IPS-18a (cell line): ENCODE data around the gene DNAI2.
A peak's percentile ranks its signal among the peaks of the same experiment; 100 is the strongest.

Experiments used
- H3K27ac ChIP-seq: one replicate; pipeline ENCODE4 v1.5.1; 2013; ENCODE audit warnings: low read length
- H3K27me3 ChIP-seq: one replicate; pipeline ENCODE4 v1.6.1; 2013; ENCODE audit warnings: mild to moderate bottlenecking, low read length; ENCODE audit not compliant: control insufficient read depth, insufficient read depth
- H3K36me3 ChIP-seq: one replicate; pipeline ENCODE4 v1.6.1; 2013; ENCODE audit warnings: low read depth, low read length; ENCODE audit not compliant: control insufficient read depth
- H3K4me1 ChIP-seq: one replicate; pipeline ENCODE4 v1.6.1; 2013; ENCODE audit warnings: low read depth, low read length; ENCODE audit not compliant: control insufficient read depth
- H3K4me3 ChIP-seq: one replicate; pipeline ENCODE4 v1.5.1; 2013; ENCODE audit warnings: low read length
- H3K9ac ChIP-seq: one replicate; pipeline ENCODE4 v1.6.1; 2013; ENCODE audit warnings: mild to moderate bottlenecking, low read length, moderate library complexity
- H3K9me3 ChIP-seq: one replicate; pipeline ENCODE4 v1.6.1; 2013; ENCODE audit warnings: low read depth, low read length; ENCODE audit not compliant: control insufficient read depth

Gene DNAI2

GRCh38 chr17:74316220-74316619 lies 42.2 kb downstream of the DNAI2 start:
- H3K27ac ChIP-seq, result no peak overlapping the region
- no peaks in the 10 kb centered on the region for H3K36me3 ChIP-seq
- H3K4me3 ChIP-seq, result no peak overlapping the region
- H3K9me3 ChIP-seq, result no peaks in the 10 kb centered on the region
- no peaks in the 10 kb centered on the region for H3K27me3 ChIP-seq
- no peaks in the 10 kb centered on the region for H3K4me1 ChIP-seq
- no peak overlapping the region for H3K9ac ChIP-seq

- Histone ChIP-seq H3K9me3 (no peaks in the 10 kb centered on the region), H3K36me3 (no peaks in the 10 kb centered on the region), H3K9ac (no peak overlapping the region), H3K27ac (no peak overlapping the region), H3K27me3 (no peaks in the 10 kb centered on the region), H3K4me3 (no peak overlapping the region), H3K4me1 (no peaks in the 10 kb centered on the region)
Observed at GRCh38 chr17:74317071-74317470, 43.0 kb downstream of the DNAI2 start.

- Histone ChIP-seq H3K36me3 (no peaks in the 10 kb centered on the region), H3K4me3 (no peak overlapping the region), H3K27ac (no peak overlapping the region), H3K9me3 (no peaks in the 10 kb centered on the region), H3K4me1 (no peaks in the 10 kb centered on the region), H3K27me3 (no peaks in the 10 kb centered on the region), H3K9ac (no peak overlapping the region)
Observed at GRCh38 chr17:74318391-74318790, 44.4 kb downstream of the DNAI2 start.

- Histone ChIP-seq H3K27ac (no peak overlapping the region), H3K9me3 (no peaks in the 10 kb centered on the region), H3K4me3 (no peak overlapping the region), H3K9ac (no peak overlapping the region), H3K36me3 (no peaks in the 10 kb centered on the region), H3K27me3 (peaks cover 34% of the 10 kb centered on the region), H3K4me1 (peaks cover 7% of the 10 kb centered on the region)
Observed at GRCh38 chr17:74324521-74324920, 50.5 kb downstream of the DNAI2 start.

- Histone ChIP-seq H3K27ac (no peak overlapping the region), H3K4me3 (peak overlapping the region; percentile 51), H3K36me3 (no peaks in the 10 kb centered on the region), H3K4me1 (peaks cover 7% of the 10 kb centered on the region), H3K9ac (no peak overlapping the region), H3K27me3 (peaks cover 34% of the 10 kb centered on the region), H3K9me3 (no peaks in the 10 kb centered on the region)
Observed at GRCh38 chr17:74325376-74325742, 51.3 kb downstream of the DNAI2 start.

- Histone ChIP-seq H3K27me3 (peaks cover 34% of the 10 kb centered on the region), H3K4me1 (peaks cover 7% of the 10 kb centered on the region), H3K9ac (no peak within 1 kb of the TSS), H3K36me3 (no peaks in the 10 kb centered on the region), H3K27ac (no peak within 1 kb of the TSS), H3K9me3 (no peaks in the 10 kb centered on the region), H3K4me3 (peak within 1 kb of the TSS; percentile 51)
Observed at GRCh38 chr17:74325743-74326379, 51.8 kb downstream of the DNAI2 start, which contains the start of gene KIF19. Gene KIF19 (plus strand): TSS chr17:74326226. CDS start chr17:74326350, 124 bp downstream.

GRCh38 chr17:74326506-74326905 lies 52.5 kb downstream of the DNAI2 start:
- no peaks in the 10 kb centered on the region for H3K9me3 ChIP-seq
- H3K4me1 ChIP-seq, result peaks cover 7% of the 10 kb centered on the region
- no peaks in the 10 kb centered on the region for H3K36me3 ChIP-seq
- no peak overlapping the region for H3K9ac ChIP-seq
- H3K27me3 ChIP-seq, result peaks cover 34% of the 10 kb centered on the region
- H3K4me3 ChIP-seq, result peak overlapping the region; percentile 51
- H3K27ac ChIP-seq, result no peak overlapping the region

- no peak overlapping the region for H3K27ac ChIP-seq
- peaks cover 34% of the 10 kb centered on the region for H3K27me3 ChIP-seq
- H3K4me3 ChIP-seq, result no peak overlapping the region
- no peak overlapping the region for H3K9ac ChIP-seq
- H3K36me3 ChIP-seq, result no peaks in the 10 kb centered on the region
- H3K4me1 ChIP-seq, result peaks cover 14% of the 10 kb centered on the region
- H3K9me3 ChIP-seq, result no peaks in the 10 kb centered on the region
Observed at GRCh38 chr17:74328487-74328886, 54.5 kb downstream of the DNAI2 start.

GRCh38 chr17:74329378-74329777 lies 55.3 kb downstream of the DNAI2 start:
- Histone ChIP-seq H3K4me3 (no peak overlapping the region), H3K36me3 (no peaks in the 10 kb centered on the region), H3K9me3 (no peaks in the 10 kb centered on the region), H3K4me1 (peaks cover 14% of the 10 kb centered on the region), H3K9ac (no peak overlapping the region), H3K27me3 (peaks cover 31% of the 10 kb centered on the region), H3K27ac (no peak overlapping the region)

GRCh38 chr17:74330446-74330845 lies 56.4 kb downstream of the DNAI2 start:
- H3K36me3 ChIP-seq, result no peaks in the 10 kb centered on the region
- H3K27me3 ChIP-seq, result peaks cover 21% of the 10 kb centered on the region
- H3K9ac ChIP-seq, result no peak overlapping the region
- no peak overlapping the region for H3K4me3 ChIP-seq
- H3K9me3 ChIP-seq, result no peaks in the 10 kb centered on the region
- H3K27ac ChIP-seq, result no peak overlapping the region
- H3K4me1 ChIP-seq, result peaks cover 14% of the 10 kb centered on the region

- H3K9me3 ChIP-seq, result no peaks in the 10 kb centered on the region
- no peak overlapping the region for H3K9ac ChIP-seq
- peaks cover 4% of the 10 kb centered on the region for H3K27me3 ChIP-seq
- no peak overlapping the region for H3K27ac ChIP-seq
- H3K4me3 ChIP-seq, result no peak overlapping the region
- peaks cover 7% of the 10 kb centered on the region for H3K4me1 ChIP-seq
- no peaks in the 10 kb centered on the region for H3K36me3 ChIP-seq
Observed at GRCh38 chr17:74332017-74332650, 58.1 kb downstream of the DNAI2 start.

- Histone ChIP-seq H3K4me1 (peaks cover 7% of the 10 kb centered on the region), H3K36me3 (no peaks in the 10 kb centered on the region), H3K9ac (no peak overlapping the region), H3K9me3 (no peaks in the 10 kb centered on the region), H3K27me3 (no peaks in the 10 kb centered on the region), H3K4me3 (no peak overlapping the region), H3K27ac (no peak overlapping the region)
Observed at GRCh38 chr17:74332763-74333283, 58.8 kb downstream of the DNAI2 start.
